Right hindlimb (tissue), 1 donor: ENCODE results near the gene EPHB2.

Experiments
- DNase-seq: peaks from one replicate; pipeline ENCODE4 v3.0.0-alpha.2; 2018

EPHB2 gene

GRCh38 chr1:22782406-22782805 is 71.8 kb downstream of the EPHB2 start:
- no peak for DNase-seq

GRCh38 chr1:22784317-22784716 is 73.7 kb downstream of the EPHB2 start:
- no peak for DNase-seq

- DNase-seq: no peak
Observed at GRCh38 chr1:22784737-22785136, 74.1 kb downstream of the EPHB2 start.

GRCh38 chr1:22786101-22786500 is 75.5 kb downstream of the EPHB2 start:
- DNase-seq: no peak

GRCh38 chr1:22786719-22787489 is 76.3 kb downstream of the EPHB2 start:
- DNase-seq: no peak

DNA sequence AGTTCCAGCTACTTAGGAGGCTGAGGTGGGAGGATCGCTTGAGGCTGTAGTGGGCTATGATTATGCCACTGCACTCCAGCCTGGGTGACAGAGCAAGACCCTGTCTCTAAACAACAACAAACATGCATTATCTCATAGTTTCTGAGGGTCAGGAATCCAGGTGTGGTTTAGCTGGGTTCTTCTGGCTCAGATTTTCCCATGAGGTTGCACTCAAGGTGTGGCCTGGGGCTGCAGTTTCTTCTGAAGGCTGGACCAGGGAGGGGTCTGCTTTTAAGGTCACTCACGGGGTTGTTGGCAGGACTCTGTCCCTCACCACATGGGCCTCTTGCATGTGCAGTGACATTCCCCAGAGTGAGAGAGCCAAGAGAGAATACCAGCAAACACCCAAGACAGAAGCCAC is 77.0 kb downstream of the EPHB2 start:
- DNase-seq: no peak

- peak; percentile 64 for DNase-seq
Observed at GRCh38 chr1:22788254-22788661, 77.6 kb downstream of the EPHB2 start.

DNA sequence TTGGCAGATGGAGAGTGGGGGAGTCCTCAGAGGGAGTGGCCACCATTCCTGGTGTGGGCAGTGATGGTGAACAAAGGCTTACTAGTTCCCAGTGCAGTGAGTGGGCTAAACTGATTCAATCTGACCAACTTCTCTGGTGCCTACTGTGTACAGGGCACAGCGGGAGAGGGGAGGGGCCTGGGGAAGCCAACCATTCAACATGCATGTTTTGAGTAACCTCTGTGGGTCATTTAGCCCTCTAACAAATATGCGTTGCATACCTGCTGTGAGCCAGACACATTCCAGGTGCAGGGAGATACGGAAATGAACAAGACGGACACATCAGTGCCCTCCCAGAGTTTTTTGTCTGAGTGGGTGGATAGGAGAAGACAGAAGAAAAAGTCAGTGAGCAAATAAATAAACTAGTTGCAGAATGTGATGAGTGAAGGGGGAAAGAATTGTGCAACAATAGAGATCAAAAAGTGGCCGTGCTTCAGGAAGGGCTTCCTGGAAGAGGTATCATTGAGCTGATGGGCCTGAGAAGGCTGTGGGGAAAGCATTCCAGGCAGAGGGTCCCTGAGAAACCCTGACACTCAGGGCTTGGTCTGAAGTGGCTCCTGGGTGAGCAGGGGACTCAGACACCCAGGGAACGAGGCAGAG is 78.8 kb downstream of the EPHB2 start:
- no peak for DNase-seq

- DNase-seq: peak; percentile 86
Observed at GRCh38 chr1:22790232-22791008, 79.8 kb downstream of the EPHB2 start.

DNA sequence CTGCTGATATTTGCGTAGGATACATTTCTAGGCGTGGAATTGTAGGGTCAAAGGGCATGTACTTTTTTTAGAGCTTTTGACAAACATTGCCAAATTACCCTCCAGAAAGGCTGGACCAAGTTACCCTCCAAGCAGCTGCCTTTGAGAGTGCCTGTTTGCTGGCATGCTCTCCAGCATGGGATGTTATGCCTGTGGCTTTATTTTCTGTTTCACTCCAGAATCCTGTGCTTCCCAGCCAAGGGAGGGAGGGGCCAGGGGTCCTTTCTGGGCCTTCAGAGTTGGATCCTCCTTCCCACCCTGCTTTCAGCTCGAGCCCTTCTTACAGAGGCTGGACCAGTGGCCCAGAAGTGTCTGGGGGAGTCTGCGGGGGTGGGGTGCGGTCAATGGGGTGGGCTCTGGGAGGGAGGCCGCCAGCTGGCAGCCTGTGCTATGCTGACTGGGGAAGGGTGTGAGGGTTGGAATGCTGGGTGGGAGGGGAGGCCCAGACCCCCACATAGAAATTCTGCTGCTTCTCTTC is 81.2 kb downstream of the EPHB2 start:
- DNase-seq: peak; percentile 89

GRCh38 chr1:22792396-22793160 is 81.9 kb downstream of the EPHB2 start:
- DNase-seq: peak; percentile 69

DNA sequence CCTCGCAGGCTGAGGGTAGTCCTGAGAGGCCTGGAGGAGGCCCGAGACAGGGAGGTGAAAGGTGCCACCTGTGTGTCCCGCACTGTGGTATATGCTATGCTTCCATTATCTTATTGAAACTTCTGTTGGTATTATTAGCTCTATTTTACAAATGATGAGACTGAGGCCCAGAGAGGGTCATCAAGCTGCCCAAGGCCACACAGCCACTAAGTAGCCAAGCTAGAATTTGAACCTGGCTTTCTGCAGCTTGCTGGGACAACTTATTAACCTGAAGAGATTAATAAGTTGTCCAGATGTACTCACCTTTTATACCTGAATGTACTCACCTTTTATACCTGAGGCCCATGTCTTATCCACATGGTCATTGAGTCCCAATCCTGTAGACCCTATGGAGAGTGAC is 83.0 kb downstream of the EPHB2 start:
- no peak for DNase-seq

DNA sequence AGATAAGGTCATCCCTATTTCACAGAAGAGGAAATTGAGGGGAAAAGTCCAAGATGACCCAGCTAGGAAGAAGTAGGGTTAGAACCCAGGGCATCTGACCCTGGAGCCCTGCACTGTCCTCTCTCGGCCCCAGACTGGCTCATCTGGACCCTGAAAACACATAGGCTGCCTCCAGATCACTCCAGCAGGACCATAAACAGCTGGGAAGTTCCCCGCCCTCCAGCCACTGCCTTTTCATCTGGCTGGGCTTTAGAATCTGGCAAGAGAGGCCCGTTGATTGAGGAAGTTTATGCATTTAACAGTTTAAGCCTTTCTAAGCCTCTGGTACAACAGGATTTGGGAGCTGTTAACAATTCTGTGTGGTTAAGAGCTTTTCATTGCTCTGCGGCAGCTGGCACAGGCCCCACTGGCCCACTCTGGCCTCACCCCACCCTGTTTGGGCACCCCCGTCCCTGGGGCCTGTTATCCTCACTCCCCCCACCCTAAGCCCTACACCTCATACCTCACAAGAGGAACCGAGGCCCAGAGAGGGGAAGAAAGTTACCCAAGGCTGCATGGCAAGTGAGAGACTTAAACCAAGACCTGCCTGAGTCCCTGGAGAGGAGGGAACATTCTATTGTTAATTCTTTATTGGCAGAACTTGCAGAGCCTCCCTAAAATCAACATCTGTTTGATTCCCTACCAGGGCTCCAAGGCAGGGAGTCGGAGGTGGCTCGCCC is 84.2 kb downstream of the EPHB2 start:
- DNase-seq: peak; percentile 81

GRCh38 chr1:22795366-22795714 is 84.7 kb downstream of the EPHB2 start:
- no peak for DNase-seq

- no peak for DNase-seq
Observed at GRCh38 chr1:22796642-22797041, 86.0 kb downstream of the EPHB2 start.

- DNase-seq: no peak
Observed at GRCh38 chr1:22798083-22798482, 87.4 kb downstream of the EPHB2 start.

DNA sequence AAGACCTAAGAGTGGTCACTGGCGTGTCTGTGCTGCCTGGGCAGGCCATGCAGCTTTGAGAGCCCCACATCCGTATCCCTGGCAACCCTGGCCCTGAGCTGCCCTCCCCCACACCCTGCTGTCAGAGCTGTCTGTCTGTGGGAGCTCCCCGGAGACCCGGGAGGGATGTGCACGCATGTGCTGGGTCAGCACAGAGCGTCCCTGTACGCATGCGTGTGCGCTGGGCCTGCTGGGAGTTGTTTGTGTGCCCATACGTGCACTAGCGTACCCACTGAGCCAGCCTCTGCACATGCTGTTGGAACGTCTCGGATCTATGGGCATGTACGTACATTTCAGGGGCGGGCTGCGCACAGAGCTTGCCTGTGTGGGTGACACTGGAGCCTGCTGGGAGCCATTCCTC is 89.3 kb downstream of the EPHB2 start:
- DNase-seq: no peak

GRCh38 chr1:22800629-22801028 is 90.0 kb downstream of the EPHB2 start:
- no peak for DNase-seq

- DNase-seq: no peak
Observed at GRCh38 chr1:22801347-22801746, 90.7 kb downstream of the EPHB2 start.

- no peak for DNase-seq
Observed at GRCh38 chr1:22801761-22802160, 91.1 kb downstream of the EPHB2 start.

DNA sequence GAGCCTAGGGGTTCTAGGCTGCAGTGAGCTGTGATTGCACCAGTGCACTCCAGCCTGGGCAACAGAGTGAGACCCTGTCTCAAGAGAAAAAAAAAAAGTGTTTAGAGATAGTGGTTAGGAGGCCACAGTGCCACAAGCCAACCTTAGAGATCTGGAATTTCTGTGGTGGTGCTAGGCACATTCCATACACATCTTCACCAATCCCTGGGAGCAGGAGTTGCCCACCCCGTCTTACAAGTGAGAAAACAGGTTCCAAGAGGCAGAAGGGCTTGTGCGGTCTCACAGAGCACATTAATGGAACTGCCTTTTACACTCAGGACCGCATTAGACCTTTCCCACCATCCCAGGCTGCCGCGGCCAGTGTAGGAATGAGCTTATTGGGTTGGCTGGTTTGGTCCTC is 93.2 kb downstream of the EPHB2 start:
- DNase-seq: no peak

DNA sequence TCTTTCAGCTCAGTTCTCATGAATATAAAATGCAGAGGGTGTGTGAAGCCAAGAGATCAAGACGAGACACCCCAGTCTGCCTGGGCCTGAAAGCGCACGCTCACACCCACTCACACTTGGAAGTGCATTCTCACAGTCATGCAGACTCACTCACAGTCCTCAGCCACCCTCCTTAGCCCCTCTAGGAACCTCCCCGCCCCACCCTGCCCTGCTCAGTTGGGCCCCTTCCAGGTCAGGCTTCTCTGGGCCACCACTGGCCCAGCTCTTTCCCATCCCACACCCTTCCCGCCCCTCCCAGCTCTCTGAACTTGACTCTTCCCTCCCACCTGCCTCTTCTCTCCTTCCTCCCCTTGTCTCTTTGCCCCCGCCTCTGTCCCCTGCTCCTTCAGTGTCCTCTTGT is 93.8 kb downstream of the EPHB2 start:
- DNase-seq: no peak
